ENCODE data around the gene TIE1.

- TF ChIP-seq EP300 (IDR thresholded peaks at IDR 0.05) (no peak), POLR2A (IDR thresholded peaks at IDR 0.05) (no peak), POLR2AphosphoS5 (IDR thresholded peaks at IDR 0.05) (no peak)
Measured at GRCh38 chr1:43346636-43347035, 45.9 kb downstream of the TIE1 start.

All from upper lobe of left lung (tissue), 4 donors.